HepG2 (cell line): ENCODE results near the gene CCDC157. TPM values are rescaled to one million over a fixed set of nuclear protein-coding genes. Genes with fewer than 3 reads are reported as not detected.

Source experiments
- ATAC-seq: fragments of 200-7000 bp; cut with Tn5 transposase; 3 replicates; pipeline ENCODE4 v1.9.1; 2020; ENCODE audit warnings: mild to moderate bottlenecking, moderate library complexity
- BruUV-seq: library from RNA; stranded (reverse); fragments of 400-500 nt; replicated peaks from 2 replicates; lab custom pipeline; 2021; lab: Mats Ljungman, UMichigan
- CTCF ChIA-PET: fragments of 300-600 bp; formaldehyde crosslinking; extraction: SDS; loops from one replicate; lab custom pipeline; 2021; ENCODE audit warnings: low total read pairs, inconsistent platforms, low intra/inter-chr PET ratio; lab: Yijun Ruan, JAX
- POLR2A ChIA-PET: fragments of 350-600 bp; sonication (Branson Sonifier 250); formaldehyde crosslinking; loops from one replicate; lab custom pipeline; 2020; ENCODE audit warnings: antibody characterized with exemption, inconsistent platforms; lab: Yijun Ruan, JAX
- DNase-seq: peaks from one replicate; pipeline ENCODE4 v3.0.0-alpha.2; 2015; ENCODE audit warnings: low spot score
- FAIRE-seq: peaks from 3 replicates; lab custom pipeline; 2011; peaks lifted over from hg19 to GRCh38; lab: Jason Lieb, UNC
- H2AFZ ChIP-seq: one replicate; pipeline ENCODE4 v1.6.1; 2011; ENCODE audit warnings: low read length, inconsistent platforms
- H3K27ac ChIP-seq: fragments of 300-600 bp; 3 replicates; pipeline ENCODE4 v1.8.0; 2011; ENCODE audit warnings: mixed run types, mild to moderate bottlenecking, mixed read lengths, low read length, inconsistent platforms; ENCODE audit not compliant: insufficient read depth; ENCODE audit errors: extremely low read length
- H3K27me3 ChIP-seq, 2 experiments: fragments of 200-600 bp in 1 of 2; 2 replicates in 1 of 2; 3 replicates in 1 of 2; pipeline versions ENCODE4 v1.6.0 to v1.8.0; 2011; ENCODE audit warnings: low read length in 2 of 2, mild to moderate bottlenecking in 2 of 2, moderate library complexity in 2 of 2, inconsistent platforms in 1 of 2; ENCODE audit not compliant: insufficient read depth in 2 of 2, control insufficient read depth in 1 of 2
- H3K36me3 ChIP-seq, 2 experiments: fragments of 200-600 bp in 1 of 2; replicated peaks in 1 of 2; 2 replicates in 1 of 2; 3 replicates in 1 of 2; pipeline versions ENCODE4 v1.5.1 to v1.8.0; 2011; ENCODE audit warnings: low read length in 2 of 2, inconsistent platforms in 1 of 2; ENCODE audit not compliant: insufficient read depth in 2 of 2, control insufficient read depth in 1 of 2
- H3K4me1 ChIP-seq: 2 replicates; pipeline ENCODE4 v1.5.1; 2012; ENCODE audit warnings: low read length, inconsistent platforms; ENCODE audit not compliant: insufficient read depth
- H3K4me2 ChIP-seq: 2 replicates; pipeline ENCODE4 v1.6.0; 2011; ENCODE audit warnings: low read depth, low read length, inconsistent platforms
- H3K4me3 ChIP-seq, 3 experiments: fragments of 200-600 bp in 1 of 3; sonication (generic), shearing (Covaris generic) in 1 of 3; replicated peaks in 1 of 3; 2 replicates each; pipeline ENCODE4 v1.5.1; 2011 to 2016; ENCODE audit warnings: low read length in 3 of 3, inconsistent platforms in 2 of 3, low read depth in 2 of 3, mild to moderate bottlenecking in 2 of 3, control low read depth in 1 of 3, mixed read lengths in 1 of 3; ENCODE audit not compliant: insufficient read depth in 1 of 3
- H3K79me2 ChIP-seq: one replicate; pipeline ENCODE4 v1.6.1; 2011; ENCODE audit warnings: low read length, inconsistent platforms; ENCODE audit not compliant: insufficient read depth
- H3K9ac ChIP-seq: 2 replicates; pipeline ENCODE4 v1.6.0; 2011; ENCODE audit warnings: mild to moderate bottlenecking, low read depth, low read length, inconsistent platforms; ENCODE audit not compliant: insufficient read depth
- H3K9me3 ChIP-seq: 2 replicates; pipeline ENCODE4 v1.5.1; 2012; ENCODE audit warnings: mild to moderate bottlenecking, low read length
- H4K20me1 ChIP-seq: 2 replicates; pipeline ENCODE4 v1.6.0; 2011; ENCODE audit warnings: inconsistent platforms, mild to moderate bottlenecking, low read length, moderate library complexity; ENCODE audit not compliant: insufficient read depth
- ATAD3A ChIP-seq: sonication (generic); formaldehyde crosslinking; IDR thresholded peaks from 2 replicates; pipeline ENCODE4 v1.4.0; 2020; ENCODE audit warnings: missing genetic modification reagents
- MTA3 ChIP-seq: sonication (generic); formaldehyde crosslinking; IDR thresholded peaks from 2 replicates; pipeline ENCODE4 v1.4.0; 2020; ENCODE audit warnings: missing genetic modification reagents
- SRSF4 ChIP-seq: fragments of 200-400 bp; formaldehyde crosslinking; IDR thresholded peaks from one replicate; pipeline ENCODE4 v1.6.1; 2018; ENCODE audit warnings: mild to moderate bottlenecking, low read depth, low read length, moderate library complexity; ENCODE audit not compliant: poor library complexity, severe bottlenecking
- ZNF484 ChIP-seq: sonication (generic); formaldehyde crosslinking; IDR thresholded peaks from 2 replicates; pipeline ENCODE4 v1.5.1; 2020; ENCODE audit warnings: mild to moderate bottlenecking, low read depth, missing genetic modification reagents, borderline replicate concordance
- ZNF512 ChIP-seq: sonication (generic); formaldehyde crosslinking; IDR thresholded peaks from 2 replicates; pipeline ENCODE4 v1.4.0; 2020; ENCODE audit warnings: mild to moderate bottlenecking, missing genetic modification reagents
- WGBS: methylation state at CpG from one replicate; pipeline ENCODE4 v1.1.6; 2017; ENCODE audit warnings: low lambda C conversion rate; 5-methylcytosine and 5-hydroxymethylcytosine counted together
- in situ Hi-C: cut with HindIII; loops from 2 replicates; pipeline ENCODE4 v1.10.0; 2017; ENCODE audit warnings: low pct_unique_long_range_greater_than_20kb; ENCODE audit not compliant: extremely low pct_ligation_motif_present
- intact Hi-C: fragments of 100-400 bp; cut with micrococcal nuclease; formaldehyde crosslinking; loops from one replicate; pipeline ENCODE4 v1.10.0; 2022; ENCODE audit not compliant: unreplicated experiment
- polyA plus RNA-seq, 8 experiments: library from polyadenylated mRNA; depleted of rRNA in 3 of 8; stranded (reverse) in 7 of 8; unstranded in 1 of 8; fragments of >200 nt; fragmentation: Illumina TruSeq in 4 of 8; extraction: Trizol in 4 of 8; gene quantifications; 2 replicates each; pipeline versions ENCODE4 v1.2.1 to v1.2.3, GENCODE V29; 2011 to 2016; ENCODE audit warnings: low read depth in 4 of 8, missing spikeins in 1 of 8, mixed read lengths in 1 of 8; ENCODE audit not compliant: insufficient read depth in 1 of 8
- total RNA-seq, 5 experiments: library from RNA; depleted of rRNA; stranded (reverse); fragments of >200 nt; fragmentation: Illumina TruSeq; extraction: Trizol; gene quantifications; 2 replicates each; pipeline ENCODE4 v1.2.3, GENCODE V29; 2016; ENCODE audit warnings: low read depth in 1 of 5

The CCDC157 gene
- total and polyA plus RNA-seq, 2 of the 13 experiments (the other 11 are each of a cell fraction or from before 2014, with no cell fraction given): 1.4 to 1.6 TPM

- Histone ChIP-seq H3K36me3 (peaks cover 7 to 25% of the 10 kb centered on the region in 2 experiments; a peak in 4 of 5 replicates), H3K27ac (peak overlapping the region; percentile 38), H3K4me2 (no peak overlapping the region), H3K9me3 (no peaks in the 10 kb centered on the region), H3K9ac (no peak overlapping the region), H3K4me3 (no peak overlapping the region), H3K27me3 (no peaks in the 10 kb centered on the region), H3K79me2 (no peaks in the 10 kb centered on the region), H2AFZ (no peak overlapping the region), H4K20me1 (no peaks in the 10 kb centered on the region), H3K4me1 (peaks cover 60% of the 10 kb centered on the region)
- 96% methylated on average over 6 of the region's 6 CpGs for WGBS
- ATAC-seq: no peak
- in situ Hi-C loops: no loop called here
- no peak for DNase-seq
- ChIA-PET POLR2A (interaction anchor here (2.1 to 6.5 kb wide), 2 partner anchors 10 to 17 kb away, joined by 9 to 65 read pairs; partner anchors contain the start of gene SEC14L2), CTCF (no interaction called here)
- TF ChIP-seq MTA3 (CRISPR knock-in tag) (no peak), ZNF484 (CRISPR knock-in tag) (no peak), ZNF512 (CRISPR knock-in tag) (no peak), ATAD3A (CRISPR knock-in tag) (no peak), SRSF4 (no peak)
- intact Hi-C loops: no loop called here
- FAIRE-seq: no peak
- no TSS peak for BruUV-seq
These were observed 49.6 kb downstream of the CCDC157 start for GRCh38 chr22:30406400-30406799.
